Neutrophil (primary cell): ENCODE data around the gene SH3RF3.

Experiments
- H3K27ac ChIP-seq: fragments of 200-600 bp; sonication (generic); 2 replicates; pipeline ENCODE4 v1.5.1; 2016; ENCODE audit warnings: mild to moderate bottlenecking, moderate library complexity
- H3K27me3 ChIP-seq: fragments of 200-600 bp; sonication (generic); 2 replicates; pipeline ENCODE4 v1.6.0; 2016; ENCODE audit warnings: mild to moderate bottlenecking
- H3K36me3 ChIP-seq: fragments of 200-600 bp; sonication (generic); 2 replicates; pipeline ENCODE4 v1.5.1; 2017
- H3K4me1 ChIP-seq, 2 experiments: fragments of 200-600 bp in 1 of 2; sonication (generic) in 1 of 2; 1 replicate in 1 of 2; 2 replicates in 1 of 2; pipeline versions ENCODE4 v1.5.1 to v1.6.1; 2013 to 2016; ENCODE audit warnings: low read depth in 1 of 2, low read length in 1 of 2, mild to moderate bottlenecking in 1 of 2, moderate library complexity in 1 of 2; ENCODE audit not compliant: control insufficient read depth in 1 of 2, insufficient read depth in 1 of 2
- H3K4me3 ChIP-seq, 2 experiments: fragments of 200-600 bp in 1 of 2; sonication (generic) in 1 of 2; 1 replicate in 1 of 2; 2 replicates in 1 of 2; pipeline ENCODE4 v1.5.1; 2013 to 2016; ENCODE audit warnings: low read depth in 1 of 2, low read length in 1 of 2, mild to moderate bottlenecking in 1 of 2, moderate library complexity in 1 of 2
- H3K9me3 ChIP-seq: fragments of 200-600 bp; sonication (generic); 2 replicates; pipeline ENCODE4 v1.5.1; 2016
- CTCF ChIP-seq: fragments of 200-600 bp; sonication (generic); IDR thresholded peaks from 2 replicates; pipeline ENCODE4 v1.5.1; 2016; ENCODE audit warnings: antibody characterized with exemption

SH3RF3 gene

GRCh38 chr2:109433926-109434325 is 304.9 kb downstream of the SH3RF3 start:
- H3K36me3 ChIP-seq = peaks cover 52% of the 10 kb centered on the region
- no peak for TF ChIP-seq CTCF
- no peaks in the 10 kb centered on the region for H3K9me3 ChIP-seq
- H3K4me3 ChIP-seq = no peak overlapping the region
- H3K27me3 ChIP-seq = no peaks in the 10 kb centered on the region
- no peak overlapping the region for H3K27ac ChIP-seq
- H3K4me1 ChIP-seq = no peaks in the 10 kb centered on the region

GRCh38 chr2:109434351-109434750 is 305.3 kb downstream of the SH3RF3 start:
- Histone ChIP-seq H3K4me1 (no peaks in the 10 kb centered on the region), H3K27ac (no peak overlapping the region), H3K4me3 (no peak overlapping the region), H3K36me3 (peaks cover 57% of the 10 kb centered on the region), H3K27me3 (no peaks in the 10 kb centered on the region), H3K9me3 (no peaks in the 10 kb centered on the region)
- TF ChIP-seq CTCF = no peak

GRCh38 chr2:109435066-109435690 is 306.2 kb downstream of the SH3RF3 start:
- no peak overlapping the region for H3K27ac ChIP-seq
- H3K4me1 ChIP-seq = no peaks in the 10 kb centered on the region
- H3K4me3 ChIP-seq = no peak overlapping the region
- no peak for TF ChIP-seq CTCF
- H3K36me3 ChIP-seq = peaks cover 57% of the 10 kb centered on the region
- no peaks in the 10 kb centered on the region for H3K9me3 ChIP-seq
- no peaks in the 10 kb centered on the region for H3K27me3 ChIP-seq

- H3K4me1 ChIP-seq = peaks cover 0 to 4% of the 10 kb centered on the region in 2 experiments
- TF ChIP-seq CTCF = no peak
- H3K4me3 ChIP-seq = no peak overlapping the region
- H3K9me3 ChIP-seq = no peaks in the 10 kb centered on the region
- H3K27ac ChIP-seq = no peak overlapping the region
- no peaks in the 10 kb centered on the region for H3K27me3 ChIP-seq
- H3K36me3 ChIP-seq = peaks cover 57% of the 10 kb centered on the region
These were observed 307.0 kb downstream of the SH3RF3 start for GRCh38 chr2:109435901-109436598.

- no peak overlapping the region for H3K4me3 ChIP-seq
- peaks cover 0 to 4% of the 10 kb centered on the region in 2 experiments for H3K4me1 ChIP-seq
- no peaks in the 10 kb centered on the region for H3K27me3 ChIP-seq
- H3K27ac ChIP-seq = no peak overlapping the region
- H3K36me3 ChIP-seq = peaks cover 57% of the 10 kb centered on the region
- TF ChIP-seq CTCF = no peak
- no peaks in the 10 kb centered on the region for H3K9me3 ChIP-seq
These were observed 307.7 kb downstream of the SH3RF3 start for GRCh38 chr2:109436610-109437225.
